Astrocyte (in vitro differentiated cells and primary cell): ENCODE results near the gene MYCBPAP.

Experiments used
- EZH2 ChIP-seq: IDR thresholded peaks from 2 replicates; pipeline ENCODE4 v1.6.1; 2012; ENCODE audit warnings: mild to moderate bottlenecking, low read length, inconsistent platforms; ENCODE audit not compliant: insufficient read depth
- TF ChIP-seq, protein P1 (sequence below): IDR thresholded peaks from 2 replicates; pipeline ENCODE4 v1.5.1; 2011; ENCODE audit warnings: low read depth, mild to moderate bottlenecking, inconsistent platforms, low read length, moderate library complexity; ENCODE audit not compliant: insufficient read depth

DNA sequence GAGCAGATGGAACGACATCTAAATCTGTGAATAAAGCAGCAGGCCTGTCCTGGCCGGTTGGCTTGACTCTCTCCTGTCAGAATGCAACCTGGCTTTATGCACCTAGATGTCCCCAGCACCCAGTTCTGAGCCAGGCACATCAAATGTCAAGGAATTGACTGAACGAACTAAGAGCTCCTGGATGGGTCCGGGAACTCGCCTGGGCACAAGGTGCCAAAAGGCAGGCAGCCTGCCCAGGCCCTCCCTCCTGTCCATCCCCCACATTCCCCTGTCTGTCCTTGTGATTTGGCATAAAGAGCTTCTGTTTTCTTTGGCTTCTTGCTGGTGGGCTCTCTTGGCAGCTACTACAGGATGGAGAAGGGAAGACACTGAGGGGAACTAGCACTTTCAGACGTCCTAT, 33.7 kb upstream of the MYCBPAP start:
- TF ChIP-seq, protein P1, sequence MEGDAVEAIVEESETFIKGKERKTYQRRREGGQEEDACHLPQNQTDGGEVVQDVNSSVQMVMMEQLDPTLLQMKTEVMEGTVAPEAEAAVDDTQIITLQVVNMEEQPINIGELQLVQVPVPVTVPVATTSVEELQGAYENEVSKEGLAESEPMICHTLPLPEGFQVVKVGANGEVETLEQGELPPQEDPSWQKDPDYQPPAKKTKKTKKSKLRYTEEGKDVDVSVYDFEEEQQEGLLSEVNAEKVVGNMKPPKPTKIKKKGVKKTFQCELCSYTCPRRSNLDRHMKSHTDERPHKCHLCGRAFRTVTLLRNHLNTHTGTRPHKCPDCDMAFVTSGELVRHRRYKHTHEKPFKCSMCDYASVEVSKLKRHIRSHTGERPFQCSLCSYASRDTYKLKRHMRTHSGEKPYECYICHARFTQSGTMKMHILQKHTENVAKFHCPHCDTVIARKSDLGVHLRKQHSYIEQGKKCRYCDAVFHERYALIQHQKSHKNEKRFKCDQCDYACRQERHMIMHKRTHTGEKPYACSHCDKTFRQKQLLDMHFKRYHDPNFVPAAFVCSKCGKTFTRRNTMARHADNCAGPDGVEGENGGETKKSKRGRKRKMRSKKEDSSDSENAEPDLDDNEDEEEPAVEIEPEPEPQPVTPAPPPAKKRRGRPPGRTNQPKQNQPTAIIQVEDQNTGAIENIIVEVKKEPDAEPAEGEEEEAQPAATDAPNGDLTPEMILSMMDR: no peak
- TF ChIP-seq EZH2: no peak
